Cardiac muscle cell (in vitro differentiated cells and primary cell): Measurements from ENCODE around the gene BARX1. TPM values are rescaled to one million over a fixed set of nuclear protein-coding genes. Genes with fewer than 3 reads are reported as not detected.

ENCODE experiments used
- DNase-seq, 2 donors: peaks; one replicate each; pipeline versions ENCODE4 v3.0.0 to v3.0.0-alpha.2; 2010 to 2017; ENCODE audit warnings: low read depth in 1 of 2, low spot score in 1 of 2
- H3K27ac ChIP-seq: fragments of 200-600 bp; sonication (generic); 2 replicates; pipeline ENCODE4 v1.5.1; 2016
- H3K27me3 ChIP-seq: fragments of 200-600 bp; sonication (generic); 2 replicates; pipeline ENCODE4 v1.6.0; 2016; ENCODE audit warnings: control low read depth
- H3K36me3 ChIP-seq: fragments of 200-600 bp; sonication (generic); 2 replicates; pipeline ENCODE4 v1.5.1; 2016; ENCODE audit warnings: control low read depth
- H3K4me1 ChIP-seq: fragments of 200-600 bp; sonication (generic); 2 replicates; pipeline ENCODE4 v1.8.1; 2017; ENCODE audit warnings: low read depth, mild to moderate bottlenecking, mixed run types
- H3K4me3 ChIP-seq: fragments of 200-600 bp; sonication (generic); 2 replicates; pipeline ENCODE4 v1.5.1; 2016; ENCODE audit warnings: mild to moderate bottlenecking
- H3K9me3 ChIP-seq: fragments of 200-600 bp; sonication (generic); 2 replicates; pipeline ENCODE4 v1.5.1; 2017; ENCODE audit warnings: low read depth, mild to moderate bottlenecking, control low read depth
- polyA plus RNA-seq: library from polyadenylated mRNA; unstranded; fragments of >200 nt; fragmentation: Nextera tagmentation; extraction: Ambion mirVana; gene quantifications from 2 replicates; pipeline ENCODE4 v1.2.1, GENCODE V29; 2016
- total RNA-seq: library from RNA; depleted of rRNA; stranded (reverse); fragments of >200 nt; gene quantifications from 2 replicates; pipeline ENCODE4 v1.2.3, GENCODE V29; 2016
- TF ChIP-seq, protein P1 (sequence below): IDR thresholded peaks from 2 replicates; pipeline ENCODE4 v1.5.1; 2012; ENCODE audit warnings: low read depth, mild to moderate bottlenecking, low read length

Gene BARX1
- total and polyA plus RNA-seq, 2 experiments from 2014 or later: 0.17 to 0.24 TPM

DNA sequence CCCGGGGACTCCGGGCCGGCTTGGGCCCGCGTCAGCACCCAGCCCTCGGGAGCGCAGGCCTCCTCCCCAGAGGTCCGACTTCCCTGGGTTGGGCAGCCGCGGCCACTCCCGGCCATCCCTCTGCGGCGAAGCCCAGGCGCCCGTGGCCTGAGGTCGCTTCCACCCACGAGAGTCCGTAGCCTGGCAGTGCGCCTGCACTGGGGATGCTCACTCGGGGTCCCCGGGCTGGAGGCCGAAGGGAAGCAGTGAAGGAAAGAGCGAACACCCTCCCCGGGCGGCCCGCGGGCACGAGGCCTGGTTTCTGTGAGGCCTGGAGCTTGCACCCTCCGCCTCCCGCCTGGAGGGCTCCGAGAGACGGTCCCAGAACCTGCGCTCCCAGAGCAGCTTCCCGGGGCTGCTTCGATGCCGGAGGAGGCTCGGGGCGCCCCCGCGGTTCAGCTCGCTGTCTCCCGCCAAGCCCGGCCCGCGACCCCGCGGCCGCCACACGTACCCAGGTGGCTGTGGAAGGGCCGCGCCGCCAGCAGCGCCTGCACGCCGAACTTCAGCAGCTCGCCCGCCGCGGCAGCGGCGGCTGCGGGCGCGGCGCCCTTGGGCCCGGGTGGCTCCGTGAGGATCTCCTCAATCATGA, 607 bp downstream of the BARX1 start:
- DNase-seq: no peak
- Histone ChIP-seq H3K36me3 (no peaks in the 10 kb centered on the region), H3K27ac (no peak overlapping the region), H3K4me1 (no peaks in the 10 kb centered on the region), H3K4me3 (peak overlapping the region; percentile 11), H3K27me3 (peaks cover 98% of the 10 kb centered on the region), H3K9me3 (no peaks in the 10 kb centered on the region)
- TF ChIP-seq, protein P1, sequence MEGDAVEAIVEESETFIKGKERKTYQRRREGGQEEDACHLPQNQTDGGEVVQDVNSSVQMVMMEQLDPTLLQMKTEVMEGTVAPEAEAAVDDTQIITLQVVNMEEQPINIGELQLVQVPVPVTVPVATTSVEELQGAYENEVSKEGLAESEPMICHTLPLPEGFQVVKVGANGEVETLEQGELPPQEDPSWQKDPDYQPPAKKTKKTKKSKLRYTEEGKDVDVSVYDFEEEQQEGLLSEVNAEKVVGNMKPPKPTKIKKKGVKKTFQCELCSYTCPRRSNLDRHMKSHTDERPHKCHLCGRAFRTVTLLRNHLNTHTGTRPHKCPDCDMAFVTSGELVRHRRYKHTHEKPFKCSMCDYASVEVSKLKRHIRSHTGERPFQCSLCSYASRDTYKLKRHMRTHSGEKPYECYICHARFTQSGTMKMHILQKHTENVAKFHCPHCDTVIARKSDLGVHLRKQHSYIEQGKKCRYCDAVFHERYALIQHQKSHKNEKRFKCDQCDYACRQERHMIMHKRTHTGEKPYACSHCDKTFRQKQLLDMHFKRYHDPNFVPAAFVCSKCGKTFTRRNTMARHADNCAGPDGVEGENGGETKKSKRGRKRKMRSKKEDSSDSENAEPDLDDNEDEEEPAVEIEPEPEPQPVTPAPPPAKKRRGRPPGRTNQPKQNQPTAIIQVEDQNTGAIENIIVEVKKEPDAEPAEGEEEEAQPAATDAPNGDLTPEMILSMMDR: no peak

DNA sequence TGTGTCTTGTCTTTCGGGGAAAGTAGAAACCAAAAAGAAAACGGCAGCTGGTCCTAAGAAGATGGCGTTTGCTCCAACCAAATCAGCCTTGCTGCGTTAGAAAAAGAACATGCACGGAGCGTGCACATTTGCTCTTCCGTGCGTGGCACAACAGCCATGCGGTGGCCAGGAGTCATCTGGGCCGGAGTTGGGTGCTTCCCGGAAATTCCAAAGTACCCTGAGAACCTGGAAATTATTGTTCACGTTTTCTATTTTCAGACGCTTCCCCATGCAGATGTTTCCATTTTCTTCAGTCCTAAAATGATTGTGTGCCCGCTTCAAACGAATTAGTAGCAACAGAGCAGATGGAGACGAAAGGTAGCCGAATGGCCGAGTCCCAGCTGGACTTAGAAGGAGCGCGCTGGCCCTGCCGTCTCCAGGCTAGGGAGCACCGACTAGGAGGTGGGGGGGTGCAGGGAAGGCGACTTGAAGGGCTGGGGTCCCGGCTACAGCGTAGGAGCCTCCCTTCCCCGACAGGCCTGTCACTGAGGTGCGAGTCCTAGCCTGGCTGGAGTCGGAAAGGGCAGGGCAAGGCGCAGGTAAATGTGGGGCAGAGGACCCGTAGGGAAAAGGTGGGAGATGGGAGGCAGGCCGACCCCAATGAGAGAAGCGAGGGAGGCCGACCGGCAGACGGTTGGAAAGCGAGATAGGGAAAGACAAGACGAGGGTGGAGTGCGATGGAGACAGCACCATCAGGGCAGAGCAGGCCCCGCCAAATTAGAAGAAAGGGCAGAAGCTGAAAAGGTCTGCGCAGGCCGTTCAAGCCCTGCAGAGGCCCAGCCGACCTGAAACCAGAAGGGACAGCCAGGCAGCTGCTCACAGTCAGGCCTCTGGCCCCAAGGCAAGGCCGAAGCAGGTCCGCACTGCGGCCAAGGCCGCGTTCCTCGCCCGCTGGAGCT, 1.4 kb downstream of the BARX1 start:
- Histone ChIP-seq H3K9me3 (no peaks in the 10 kb centered on the region), H3K36me3 (no peaks in the 10 kb centered on the region), H3K4me3 (no peak overlapping the region), H3K27ac (no peak overlapping the region), H3K4me1 (no peaks in the 10 kb centered on the region), H3K27me3 (peaks cover 98% of the 10 kb centered on the region)
- TF ChIP-seq, protein P1: no peak
- DNase-seq: no peak

DNA sequence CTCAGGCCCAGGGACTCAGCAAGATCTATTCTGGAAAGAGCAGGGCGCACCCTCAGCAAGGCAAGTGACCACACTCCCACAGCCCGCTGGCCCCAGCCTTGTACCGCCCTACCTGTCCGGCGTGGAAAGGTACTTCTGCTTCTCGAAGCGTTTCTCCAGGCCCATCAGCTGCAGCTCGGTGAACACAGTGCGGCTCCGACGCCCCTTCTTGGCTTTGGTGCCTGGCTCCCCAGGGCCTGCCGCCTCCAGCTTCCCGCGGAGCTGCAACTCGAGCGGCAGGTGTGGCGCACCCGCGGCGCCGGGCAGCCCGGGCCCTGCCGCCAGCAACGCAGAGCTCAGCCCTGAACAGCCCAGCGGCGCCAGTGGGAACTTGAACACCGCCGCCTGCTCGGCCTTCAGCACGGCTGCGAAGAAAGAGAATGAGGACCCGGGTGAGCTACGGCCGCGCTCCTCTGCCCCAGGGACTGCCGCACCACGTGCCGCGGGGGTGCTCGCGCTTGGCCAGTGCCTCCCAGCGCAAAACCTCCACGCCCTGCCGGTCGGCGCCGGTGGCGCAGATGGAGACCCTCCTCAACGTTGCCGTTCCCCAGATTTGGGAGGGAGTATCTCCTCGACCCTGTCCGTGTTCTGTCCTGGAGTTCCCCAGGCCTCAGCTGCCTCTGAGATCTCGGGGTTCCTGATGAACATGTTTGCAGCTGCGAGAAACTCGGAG, 2.2 kb downstream of the BARX1 start:
- peaks cover 98% of the 10 kb centered on the region for H3K27me3 ChIP-seq
- no peaks in the 10 kb centered on the region for H3K4me1 ChIP-seq
- H3K4me3 ChIP-seq: no peak overlapping the region
- no peaks in the 10 kb centered on the region for H3K36me3 ChIP-seq
- peak in 1 of 2 donors; percentile 58 for DNase-seq
- no peak overlapping the region for H3K27ac ChIP-seq
- TF ChIP-seq, protein P1: no peak
- no peaks in the 10 kb centered on the region for H3K9me3 ChIP-seq

- Histone ChIP-seq H3K4me3 (no peak overlapping the region), H3K36me3 (no peaks in the 10 kb centered on the region), H3K27me3 (peaks cover 98% of the 10 kb centered on the region), H3K9me3 (no peaks in the 10 kb centered on the region), H3K4me1 (no peaks in the 10 kb centered on the region), H3K27ac (no peak overlapping the region)
- TF ChIP-seq, protein P1: no peak
- no peak for DNase-seq
Observed at GRCh38 chr9:93952119-93952783, 2.9 kb downstream of the BARX1 start.

DNA sequence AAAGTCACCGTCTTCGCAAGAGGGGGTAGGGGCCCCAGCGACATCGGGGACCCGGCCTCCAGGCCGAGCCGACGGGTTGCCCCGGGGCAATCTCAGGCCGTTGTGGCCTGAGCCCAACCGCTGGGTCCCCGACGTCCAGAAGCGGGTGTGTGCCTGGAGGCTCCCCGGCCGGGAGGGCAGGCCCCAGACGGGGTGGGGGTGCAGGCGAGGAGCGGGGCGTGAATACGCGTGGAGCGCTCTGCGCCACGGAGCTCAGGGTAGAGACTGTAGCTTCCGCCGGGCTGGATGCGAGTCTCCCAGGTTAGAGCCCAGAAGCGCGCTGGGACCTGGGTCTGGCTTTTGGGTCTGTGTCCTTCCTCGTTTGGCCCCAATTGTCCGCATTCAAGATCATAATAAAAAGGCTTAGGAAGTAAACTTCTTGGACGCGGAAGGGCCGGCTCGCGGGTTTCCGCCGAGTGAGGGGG, 3.5 kb downstream of the BARX1 start:
- H3K4me1 ChIP-seq: no peaks in the 10 kb centered on the region
- TF ChIP-seq, protein P1: no peak
- no peak overlapping the region for H3K27ac ChIP-seq
- peaks cover 98% of the 10 kb centered on the region for H3K27me3 ChIP-seq
- no peak for DNase-seq
- no peaks in the 10 kb centered on the region for H3K9me3 ChIP-seq
- H3K36me3 ChIP-seq: no peaks in the 10 kb centered on the region
- H3K4me3 ChIP-seq: no peak overlapping the region
